ENCODE results near the gene SP5.
"Not testable (repeated sequence)": the region's sequence is repeated elsewhere in the genome, so short reads cannot be mapped to it uniquely, and the experiment has no call there.

DNA sequence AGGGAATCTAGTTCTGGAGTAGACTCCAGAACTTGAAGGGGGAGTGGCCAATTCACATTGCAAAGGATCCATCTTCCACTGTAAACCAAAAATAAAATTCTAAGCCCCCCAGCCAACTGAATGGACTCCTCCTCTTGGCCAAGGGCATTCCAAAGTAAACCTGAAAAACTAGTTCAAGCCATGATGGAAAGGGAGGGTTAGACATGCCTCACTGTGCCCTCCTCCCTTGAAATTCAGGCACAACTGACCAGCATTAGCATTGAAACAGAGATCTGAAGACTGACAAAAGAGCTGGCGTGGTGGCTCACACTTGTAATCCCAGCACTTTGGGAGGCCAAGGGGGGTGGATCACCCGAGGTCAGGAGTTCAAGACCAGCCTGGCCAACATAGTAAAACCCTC, 19.5 kb downstream of the SP5 start:
- TF ChIP-seq, protein P1, sequence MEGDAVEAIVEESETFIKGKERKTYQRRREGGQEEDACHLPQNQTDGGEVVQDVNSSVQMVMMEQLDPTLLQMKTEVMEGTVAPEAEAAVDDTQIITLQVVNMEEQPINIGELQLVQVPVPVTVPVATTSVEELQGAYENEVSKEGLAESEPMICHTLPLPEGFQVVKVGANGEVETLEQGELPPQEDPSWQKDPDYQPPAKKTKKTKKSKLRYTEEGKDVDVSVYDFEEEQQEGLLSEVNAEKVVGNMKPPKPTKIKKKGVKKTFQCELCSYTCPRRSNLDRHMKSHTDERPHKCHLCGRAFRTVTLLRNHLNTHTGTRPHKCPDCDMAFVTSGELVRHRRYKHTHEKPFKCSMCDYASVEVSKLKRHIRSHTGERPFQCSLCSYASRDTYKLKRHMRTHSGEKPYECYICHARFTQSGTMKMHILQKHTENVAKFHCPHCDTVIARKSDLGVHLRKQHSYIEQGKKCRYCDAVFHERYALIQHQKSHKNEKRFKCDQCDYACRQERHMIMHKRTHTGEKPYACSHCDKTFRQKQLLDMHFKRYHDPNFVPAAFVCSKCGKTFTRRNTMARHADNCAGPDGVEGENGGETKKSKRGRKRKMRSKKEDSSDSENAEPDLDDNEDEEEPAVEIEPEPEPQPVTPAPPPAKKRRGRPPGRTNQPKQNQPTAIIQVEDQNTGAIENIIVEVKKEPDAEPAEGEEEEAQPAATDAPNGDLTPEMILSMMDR (IDR thresholded peaks at IDR 0.05; ENCODE audit: insufficient read depth, low read depth, low read length): not testable (repeated sequence)
- TF ChIP-seq EZH2 (IDR thresholded peaks at IDR 0.05; ENCODE audit: insufficient read depth, low read length): not testable (repeated sequence)
